DOHH2 (cell line): Measurements from ENCODE around the gene TEAD4.

Source experiments
- H3F3A ChIP-seq: fragments of 200-600 bp; sonication (generic), shearing (Covaris generic); 2 replicates; pipeline ENCODE4 v1.6.0; 2016; ENCODE audit warnings: antibody characterized with exemption, mild to moderate bottlenecking; ENCODE audit not compliant: control insufficient read depth, insufficient read depth
- H3K27ac ChIP-seq: fragments of 200-600 bp; sonication (generic); 2 replicates; pipeline ENCODE4 v1.5.1; 2014; ENCODE audit warnings: low read depth, mild to moderate bottlenecking, low read length, moderate library complexity
- H3K27me3 ChIP-seq: fragments of 200-600 bp; sonication (generic); 2 replicates; pipeline ENCODE4 v1.6.1; 2014; ENCODE audit warnings: mild to moderate bottlenecking, low read length, mixed read lengths; ENCODE audit not compliant: control insufficient read depth
- H3K36me3 ChIP-seq: fragments of 200-600 bp; sonication (generic); 2 replicates; pipeline ENCODE4 v1.6.1; 2014; ENCODE audit warnings: mild to moderate bottlenecking, low read length, moderate library complexity, mixed read lengths; ENCODE audit not compliant: control insufficient read depth
- H3K4me1 ChIP-seq: fragments of 200-600 bp; sonication (generic); 2 replicates; pipeline ENCODE4 v1.6.1; 2014; ENCODE audit warnings: mild to moderate bottlenecking, low read length, mixed read lengths; ENCODE audit not compliant: control insufficient read depth
- H3K4me2 ChIP-seq: fragments of 200-600 bp; sonication (generic); 2 replicates; pipeline ENCODE4 v1.6.0; 2014; ENCODE audit warnings: mild to moderate bottlenecking, low read length, moderate library complexity
- H3K4me3 ChIP-seq: fragments of 200-600 bp; sonication (generic); 2 replicates; pipeline ENCODE4 v1.5.1; 2014; ENCODE audit warnings: mild to moderate bottlenecking, low read length, mixed read lengths
- H3K79me2 ChIP-seq: fragments of 200-600 bp; sonication (generic); 2 replicates; pipeline ENCODE4 v1.6.1; 2014; ENCODE audit warnings: mild to moderate bottlenecking, low read length, mixed read lengths; ENCODE audit not compliant: control insufficient read depth
- H3K9me2 ChIP-seq: fragments of 200-600 bp; sonication (generic); replicated peaks from 2 replicates; pipeline ENCODE4 v1.6.1; 2014; ENCODE audit warnings: mild to moderate bottlenecking, low read length, mixed read lengths; ENCODE audit not compliant: control insufficient read depth
- H3K9me3 ChIP-seq: fragments of 200-600 bp; sonication (generic); 2 replicates; pipeline ENCODE4 v1.6.1; 2014; ENCODE audit warnings: antibody characterized with exemption, low read length, mixed read lengths; ENCODE audit not compliant: control insufficient read depth, insufficient read depth
- H4K20me1 ChIP-seq: fragments of 200-600 bp; sonication (generic); 2 replicates; pipeline ENCODE4 v1.6.0; 2014; ENCODE audit warnings: low read depth, mild to moderate bottlenecking, antibody characterized with exemption, low read length, moderate library complexity; ENCODE audit not compliant: control insufficient read depth, insufficient read depth
- CTCF ChIP-seq: fragments of 200-600 bp; sonication (generic); IDR thresholded peaks from one replicate; pipeline ENCODE4 v1.5.1; 2014; ENCODE audit warnings: antibody characterized with exemption, mild to moderate bottlenecking, low read depth, low read length; ENCODE audit not compliant: poor library complexity, severe bottlenecking
- EZH2phosphoT487 ChIP-seq: fragments of 200-600 bp; sonication (generic); IDR thresholded peaks from 2 replicates; pipeline ENCODE4 v1.6.1; 2017; ENCODE audit warnings: borderline replicate concordance, mild to moderate bottlenecking, antibody characterized with exemption, low read length, moderate library complexity, mixed read lengths

TEAD4 gene

GRCh38 chr12:3077572-3078081 is 118.4 kb downstream of the TEAD4 start:
- H3K4me1 ChIP-seq, result peaks cover 27% of the 10 kb centered on the region
- TF ChIP-seq EZH2phosphoT487 (no peak), CTCF (no peak)
- no peaks in the 10 kb centered on the region for H3F3A ChIP-seq
- H3K79me2 ChIP-seq, result no peaks in the 10 kb centered on the region
- peak overlapping the region; percentile 65; the same call in 1 of the 2 replicates for H3K4me2 ChIP-seq
- H3K27me3 ChIP-seq, result peaks cover 33% of the 10 kb centered on the region
- no peaks in the 10 kb centered on the region for H4K20me1 ChIP-seq
- H3K9me2 ChIP-seq, result no peaks in the 10 kb centered on the region
- no peaks in the 10 kb centered on the region for H3K9me3 ChIP-seq
- no peak overlapping the region for H3K27ac ChIP-seq
- H3K4me3 ChIP-seq, result peak overlapping the region; percentile 62
- H3K36me3 ChIP-seq, result no peaks in the 10 kb centered on the region

GRCh38 chr12:3078086-3078820 is 119.1 kb downstream of the TEAD4 start:
- Histone ChIP-seq H4K20me1 (no peaks in the 10 kb centered on the region), H3K79me2 (no peaks in the 10 kb centered on the region), H3K4me3 (no peak overlapping the region), H3K36me3 (no peaks in the 10 kb centered on the region), H3K4me2 (peak overlapping the region; percentile 65; the same call in 1 of the 2 replicates), H3F3A (no peaks in the 10 kb centered on the region), H3K9me2 (no peaks in the 10 kb centered on the region), H3K4me1 (peaks cover 27% of the 10 kb centered on the region), H3K27me3 (peaks cover 33% of the 10 kb centered on the region), H3K27ac (no peak overlapping the region), H3K9me3 (no peaks in the 10 kb centered on the region)
- TF ChIP-seq CTCF (no peak), EZH2phosphoT487 (no peak)

- Histone ChIP-seq H3K4me2 (no peak overlapping the region), H4K20me1 (no peaks in the 10 kb centered on the region), H3K36me3 (no peaks in the 10 kb centered on the region), H3K9me3 (0 out of 2 replicates have a peak, but pooled peaks cover 2% of the 10 kb centered on the region), H3K4me3 (no peak overlapping the region), H3F3A (no peaks in the 10 kb centered on the region), H3K9me2 (no peaks in the 10 kb centered on the region), H3K79me2 (no peaks in the 10 kb centered on the region), H3K4me1 (peaks cover 27% of the 10 kb centered on the region), H3K27me3 (peaks cover 20% of the 10 kb centered on the region), H3K27ac (no peak overlapping the region)
- no peak for TF ChIP-seq EZH2phosphoT487
- TF ChIP-seq CTCF, result no peak
Measured at GRCh38 chr12:3081091-3081490, 121.9 kb downstream of the TEAD4 start.
